ENCODE data around the gene EPS8L1.

Gene EPS8L1

GRCh38 chr19:55080121-55080967 lies 4.7 kb downstream of the EPS8L1 start:
- DNase-seq: peak in 3 of 51 donors; percentile 4 to 10 (median 8)

- DNase-seq: peak in 7 of 51 donors; percentile 13 to 25 (median 19)
These were observed 5.5 kb downstream of the EPS8L1 start for GRCh38 chr19:55080968-55081769.

GRCh38 chr19:55081770-55082019 lies 6.0 kb downstream of the EPS8L1 start:
- no peak for DNase-seq

GRCh38 chr19:55082020-55082851 lies 6.6 kb downstream of the EPS8L1 start:
- no peak for DNase-seq

- no peak for DNase-seq
These were observed 7.6 kb downstream of the EPS8L1 start for GRCh38 chr19:55083004-55083850.

- DNase-seq: no peak
These were observed 8.7 kb downstream of the EPS8L1 start for GRCh38 chr19:55084416-55084815.

- no peak for DNase-seq
These were observed 10.4 kb downstream of the EPS8L1 start for GRCh38 chr19:55085923-55086715.

GRCh38 chr19:55086730-55087541 lies 11.3 kb downstream of the EPS8L1 start:
- DNase-seq: peak in 50 of 51 donors; percentile 5 to 89 (median 60)

GRCh38 chr19:55087542-55087901 lies 11.9 kb downstream of the EPS8L1 start:
- no peak for DNase-seq

- no peak for DNase-seq
These were observed 12.4 kb downstream of the EPS8L1 start for GRCh38 chr19:55088021-55088451.

- DNase-seq: peak in 39 of 51 donors; percentile 3 to 74 (median 40)
These were observed 13.1 kb downstream of the EPS8L1 start for GRCh38 chr19:55088543-55089341.

GRCh38 chr19:55089342-55089944 lies 13.8 kb downstream of the EPS8L1 start:
- DNase-seq: no peak

- DNase-seq: no peak
These were observed 14.9 kb downstream of the EPS8L1 start for GRCh38 chr19:55090564-55090963.

- no peak for DNase-seq
These were observed 15.6 kb downstream of the EPS8L1 start for GRCh38 chr19:55091126-55091910.

- DNase-seq: no peak
These were observed 16.3 kb downstream of the EPS8L1 start for GRCh38 chr19:55091955-55092354.

- no peak for DNase-seq
These were observed 17.0 kb downstream of the EPS8L1 start for GRCh38 chr19:55092423-55093318.
